Kidney epithelial cell (primary cell): Measurements from ENCODE around the gene IFNA14. TPM values are rescaled to one million over a fixed set of nuclear protein-coding genes. Genes with fewer than 3 reads are reported as not detected.
"Not testable (repeated sequence)": the region's sequence is repeated elsewhere in the genome, so short reads cannot be mapped to it uniquely, and the experiment has no call there.

Experiments used
- DNase-seq: peaks from one replicate; pipeline ENCODE4 v3.0.0-alpha.2; 2010; ENCODE audit warnings: low read depth
- H3K27me3 ChIP-seq: 2 replicates; pipeline ENCODE4 v1.6.0; 2011; ENCODE audit warnings: low read length; ENCODE audit not compliant: control insufficient read depth, insufficient read depth
- H3K36me3 ChIP-seq: 2 replicates; pipeline ENCODE4 v1.5.1; 2011; ENCODE audit warnings: low read length; ENCODE audit not compliant: control insufficient read depth, insufficient read depth
- H3K4me3 ChIP-seq: 2 replicates; pipeline ENCODE4 v1.5.1; 2011; ENCODE audit warnings: low read depth, mild to moderate bottlenecking, control low read depth, low read length
- total RNA-seq: library from RNA; depleted of rRNA; stranded (reverse); fragments of >200 nt; gene quantifications from 2 replicates; pipeline ENCODE4 v1.2.3, GENCODE V29; 2015
- TF ChIP-seq, protein P1 (sequence below): IDR thresholded peaks from 2 replicates; pipeline ENCODE4 v1.5.1; 2011; ENCODE audit warnings: mild to moderate bottlenecking, moderate library complexity, low read length, control low read depth, inconsistent platforms; ENCODE audit not compliant: insufficient read depth, poor library complexity, severe bottlenecking

The IFNA14 gene
- total RNA-seq, 1 donor from 2014 or later: not detected

DNA sequence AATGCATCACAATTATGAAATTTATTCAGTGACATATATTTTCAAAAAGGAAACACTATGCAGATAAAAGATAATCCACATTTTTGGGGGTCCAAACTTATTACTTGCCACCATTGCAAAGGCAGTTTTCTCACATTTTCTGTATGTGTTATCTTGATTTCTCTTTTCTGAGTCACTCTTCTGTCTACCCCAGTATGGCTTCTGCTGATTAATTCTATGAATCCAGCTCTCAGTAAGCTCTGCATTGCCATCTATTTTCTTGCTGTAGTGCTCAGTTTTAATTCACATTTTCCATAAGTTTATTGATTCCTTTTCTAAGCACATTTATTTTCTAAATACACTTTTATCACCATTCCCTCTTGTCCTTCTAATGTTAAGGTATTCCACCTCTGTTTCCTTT lies 34.6 kb downstream of the IFNA14 start:
- no peak for DNase-seq
- H3K4me3 ChIP-seq: no peak overlapping the region
- TF ChIP-seq, protein P1, sequence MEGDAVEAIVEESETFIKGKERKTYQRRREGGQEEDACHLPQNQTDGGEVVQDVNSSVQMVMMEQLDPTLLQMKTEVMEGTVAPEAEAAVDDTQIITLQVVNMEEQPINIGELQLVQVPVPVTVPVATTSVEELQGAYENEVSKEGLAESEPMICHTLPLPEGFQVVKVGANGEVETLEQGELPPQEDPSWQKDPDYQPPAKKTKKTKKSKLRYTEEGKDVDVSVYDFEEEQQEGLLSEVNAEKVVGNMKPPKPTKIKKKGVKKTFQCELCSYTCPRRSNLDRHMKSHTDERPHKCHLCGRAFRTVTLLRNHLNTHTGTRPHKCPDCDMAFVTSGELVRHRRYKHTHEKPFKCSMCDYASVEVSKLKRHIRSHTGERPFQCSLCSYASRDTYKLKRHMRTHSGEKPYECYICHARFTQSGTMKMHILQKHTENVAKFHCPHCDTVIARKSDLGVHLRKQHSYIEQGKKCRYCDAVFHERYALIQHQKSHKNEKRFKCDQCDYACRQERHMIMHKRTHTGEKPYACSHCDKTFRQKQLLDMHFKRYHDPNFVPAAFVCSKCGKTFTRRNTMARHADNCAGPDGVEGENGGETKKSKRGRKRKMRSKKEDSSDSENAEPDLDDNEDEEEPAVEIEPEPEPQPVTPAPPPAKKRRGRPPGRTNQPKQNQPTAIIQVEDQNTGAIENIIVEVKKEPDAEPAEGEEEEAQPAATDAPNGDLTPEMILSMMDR: no peak
- no peaks in the 10 kb centered on the region for H3K36me3 ChIP-seq
- peaks cover 3% of the 10 kb centered on the region for H3K27me3 ChIP-seq

- DNase-seq, H3K4me3 ChIP-seq, H3K36me3 ChIP-seq, H3K27me3 ChIP-seq: not testable (repeated sequence)
Measured at GRCh38 chr9:21202105-21202504, 37.7 kb downstream of the IFNA14 start, which contains the start of gene IFNA7. Gene IFNA7 (minus strand): TSS chr9:21202205. CDS start chr9:21202165, 40 bp downstream.

DNA sequence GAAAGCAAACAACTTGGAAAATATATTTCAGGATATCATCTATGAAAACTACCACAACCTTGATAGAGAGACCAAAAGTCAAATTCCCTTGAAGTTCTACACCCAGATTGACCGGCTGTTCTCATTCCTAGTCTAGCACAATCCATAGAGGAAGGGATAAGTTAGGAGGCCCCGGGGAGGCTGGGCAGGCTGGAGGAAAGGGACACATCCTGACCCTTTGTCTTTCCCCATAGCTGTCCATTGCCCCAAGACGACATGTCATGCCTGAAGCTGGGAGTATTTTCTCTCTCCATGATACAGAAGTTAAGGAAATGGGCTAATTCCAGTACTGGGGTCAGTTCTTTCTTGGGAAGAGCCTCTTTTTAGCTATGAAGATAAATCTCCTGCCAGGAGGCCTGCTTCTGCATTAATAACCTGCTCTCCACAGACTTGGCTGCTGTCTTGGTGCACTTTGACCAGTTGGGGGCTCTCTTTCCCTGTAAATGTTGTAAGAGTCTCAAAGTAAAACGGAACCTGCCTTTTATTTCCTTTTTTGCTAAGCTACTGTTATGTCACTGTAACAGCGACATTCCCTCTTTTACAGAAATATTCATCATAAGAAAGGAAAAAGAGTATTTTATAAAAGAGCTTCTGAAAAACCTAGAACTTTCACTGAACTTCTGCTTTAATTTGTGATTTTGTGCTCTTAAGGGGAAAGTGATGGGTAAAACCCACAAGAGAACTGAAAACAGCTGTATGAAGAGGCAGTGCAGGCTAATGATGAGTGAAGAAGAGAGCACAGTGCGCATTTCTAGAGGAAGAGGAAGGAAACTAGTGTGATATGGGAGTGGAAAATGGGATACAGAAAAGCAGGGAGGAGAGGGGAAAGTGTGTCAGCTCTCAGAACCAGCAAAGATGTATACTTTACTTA lies 44.7 kb downstream of the IFNA14 start:
- TF ChIP-seq, protein P1: peak; percentile 55
- H3K36me3 ChIP-seq, H3K4me3 ChIP-seq, H3K27me3 ChIP-seq, DNase-seq: not testable (repeated sequence)

Other genes starting within 250 kb of the IFNA14 start
- gene HACD4, start 208.4 kb downstream of the IFNA14 start, total RNA-seq: 0.46 and 0.62 TPM in 2 replicates
- not detected in 2 replicates for gene IFNB1, start 162.1 kb downstream of the IFNA14 start, total RNA-seq
- gene IFNW1, start 98.2 kb downstream of the IFNA14 start, total RNA-seq: not detected in 2 replicates
- not detected in 2 replicates for gene IFNA21, start 73.3 kb downstream of the IFNA14 start, total RNA-seq
- gene IFNA4, start 52.4 kb downstream of the IFNA14 start, total RNA-seq: not detected in 2 replicates
- gene IFNA7, start 37.8 kb downstream of the IFNA14 start, total RNA-seq: not detected in 2 replicates
- gene IFNA10, start 32.9 kb downstream of the IFNA14 start, total RNA-seq: not detected in 2 replicates
- not detected in 2 replicates for gene IFNA16, start 22.7 kb downstream of the IFNA14 start, total RNA-seq
- not detected in 2 replicates for gene IFNA17, start 11.8 kb downstream of the IFNA14 start, total RNA-seq
- gene IFNA5, start 65.3 kb upstream of the IFNA14 start, total RNA-seq: not detected in 2 replicates
- 26.8 and 28.3 TPM in 2 replicates for gene KLHL9, start 95.4 kb upstream of the IFNA14 start, total RNA-seq
- gene IFNA6, start 110.9 kb upstream of the IFNA14 start, total RNA-seq: not detected in 2 replicates
- not detected in 2 replicates for gene IFNA13, start 128.1 kb upstream of the IFNA14 start, total RNA-seq
- gene IFNA2, start 145.4 kb upstream of the IFNA14 start, total RNA-seq: not detected in 2 replicates
- gene IFNA8, start 169.1 kb upstream of the IFNA14 start, total RNA-seq: not detected in 2 replicates
- not detected in 2 replicates for gene IFNA1, start 200.4 kb upstream of the IFNA14 start, total RNA-seq
- 0.34 and 1.0 TPM in 2 replicates for gene IFNE, start 242.3 kb upstream of the IFNA14 start, total RNA-seq